HL-60 (cell line): ENCODE results near the gene SETD1B.

ENCODE experiments used
- DNase-seq, 2 experiments: peaks; one replicate each; pipeline ENCODE4 v3.0.0-alpha.2; 2010 to 2020; ENCODE audit warnings: low read depth in 1 of 2, low spot score in 1 of 2
- H3K27ac ChIP-seq: fragments of 250-450 bp; sonication (Bioruptor Pico); replicated peaks from 2 replicates; pipeline ENCODE4 v1.5.1; 2020; ENCODE audit warnings: mild to moderate bottlenecking, moderate library complexity
- H3K27me3 ChIP-seq: fragments of 250-450 bp; sonication (Bioruptor Pico); 2 replicates; pipeline ENCODE4 v1.5.1; 2021; ENCODE audit warnings: mild to moderate bottlenecking, moderate library complexity; ENCODE audit not compliant: insufficient read depth, poor library complexity, severe bottlenecking
- H3K4me3 ChIP-seq: replicated peaks from 2 replicates; pipeline ENCODE4 v1.5.1; 2011; ENCODE audit warnings: mild to moderate bottlenecking, control low read depth, low read length; ENCODE audit not compliant: insufficient read depth
- GABPA ChIP-seq: IDR thresholded peaks from 2 replicates; pipeline ENCODE4 v1.6.1; 2012; ENCODE audit warnings: low read depth
- POLR2AphosphoS5 ChIP-seq: IDR thresholded peaks from 2 replicates; pipeline ENCODE4 v1.6.1; 2012; ENCODE audit warnings: low read depth
- SPI1 ChIP-seq: IDR thresholded peaks from 2 replicates; pipeline ENCODE4 v1.6.1; 2012; ENCODE audit warnings: low read depth, mild to moderate bottlenecking, borderline replicate concordance
- TF ChIP-seq, protein P1 (sequence below): IDR thresholded peaks from one replicate; pipeline ENCODE4 v1.5.1; 2011; ENCODE audit warnings: low read length, control low read depth, inconsistent platforms; ENCODE audit not compliant: insufficient read depth
- TF ChIP-seq, protein P2 (sequence below): IDR thresholded peaks from 2 replicates; pipeline ENCODE4 v1.6.1; 2012; ENCODE audit warnings: low read depth; ENCODE audit not compliant: insufficient replicate concordance

SETD1B gene

DNA sequence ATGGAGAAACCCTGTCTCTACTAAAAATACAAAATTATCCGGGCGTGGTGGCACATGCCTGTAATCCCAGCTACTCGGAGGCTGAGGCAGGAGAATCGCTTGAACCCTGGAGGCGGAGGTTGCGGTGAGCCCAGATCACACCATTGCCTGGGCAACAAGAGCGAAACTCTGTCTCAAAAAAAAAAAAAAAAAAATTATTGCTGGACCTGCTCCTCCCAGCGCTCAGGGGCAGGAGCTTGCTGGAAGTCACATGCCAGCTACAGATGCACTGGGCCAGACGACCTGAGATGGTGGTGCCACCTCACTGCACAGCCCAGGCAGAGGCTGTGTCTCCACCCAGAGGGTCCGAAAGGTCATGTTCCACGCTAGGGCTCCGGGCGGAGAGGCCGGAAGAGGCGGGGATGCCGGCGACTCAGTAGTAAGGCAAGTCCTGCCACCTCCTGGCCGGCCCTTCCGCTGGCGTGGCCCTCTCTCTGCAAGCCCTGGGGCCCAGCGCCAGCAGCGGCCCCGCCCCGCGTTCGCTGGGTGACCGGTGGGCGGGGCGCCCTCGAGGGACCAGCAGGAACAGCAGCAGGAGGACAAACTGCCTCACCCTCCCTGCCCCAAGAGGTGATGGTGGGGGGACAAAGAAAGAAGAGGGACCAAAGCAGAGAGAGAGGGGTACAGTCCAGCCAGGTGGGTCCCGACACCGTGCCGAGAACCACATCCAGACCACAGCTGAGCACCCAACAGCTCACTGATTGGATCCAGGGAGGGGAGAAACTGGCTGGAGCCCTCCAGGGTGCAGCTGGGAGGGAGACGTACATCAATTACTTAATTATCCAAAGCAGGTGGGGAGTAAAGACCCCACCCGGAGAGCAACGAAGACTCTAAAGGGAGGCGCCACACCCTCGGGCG is 6.7 kb upstream of the SETD1B start:
- TF ChIP-seq SPI1: no peak
- TF ChIP-seq, protein P1, sequence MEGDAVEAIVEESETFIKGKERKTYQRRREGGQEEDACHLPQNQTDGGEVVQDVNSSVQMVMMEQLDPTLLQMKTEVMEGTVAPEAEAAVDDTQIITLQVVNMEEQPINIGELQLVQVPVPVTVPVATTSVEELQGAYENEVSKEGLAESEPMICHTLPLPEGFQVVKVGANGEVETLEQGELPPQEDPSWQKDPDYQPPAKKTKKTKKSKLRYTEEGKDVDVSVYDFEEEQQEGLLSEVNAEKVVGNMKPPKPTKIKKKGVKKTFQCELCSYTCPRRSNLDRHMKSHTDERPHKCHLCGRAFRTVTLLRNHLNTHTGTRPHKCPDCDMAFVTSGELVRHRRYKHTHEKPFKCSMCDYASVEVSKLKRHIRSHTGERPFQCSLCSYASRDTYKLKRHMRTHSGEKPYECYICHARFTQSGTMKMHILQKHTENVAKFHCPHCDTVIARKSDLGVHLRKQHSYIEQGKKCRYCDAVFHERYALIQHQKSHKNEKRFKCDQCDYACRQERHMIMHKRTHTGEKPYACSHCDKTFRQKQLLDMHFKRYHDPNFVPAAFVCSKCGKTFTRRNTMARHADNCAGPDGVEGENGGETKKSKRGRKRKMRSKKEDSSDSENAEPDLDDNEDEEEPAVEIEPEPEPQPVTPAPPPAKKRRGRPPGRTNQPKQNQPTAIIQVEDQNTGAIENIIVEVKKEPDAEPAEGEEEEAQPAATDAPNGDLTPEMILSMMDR: no peak
- no peak for TF ChIP-seq GABPA
- TF ChIP-seq, protein P2, sequence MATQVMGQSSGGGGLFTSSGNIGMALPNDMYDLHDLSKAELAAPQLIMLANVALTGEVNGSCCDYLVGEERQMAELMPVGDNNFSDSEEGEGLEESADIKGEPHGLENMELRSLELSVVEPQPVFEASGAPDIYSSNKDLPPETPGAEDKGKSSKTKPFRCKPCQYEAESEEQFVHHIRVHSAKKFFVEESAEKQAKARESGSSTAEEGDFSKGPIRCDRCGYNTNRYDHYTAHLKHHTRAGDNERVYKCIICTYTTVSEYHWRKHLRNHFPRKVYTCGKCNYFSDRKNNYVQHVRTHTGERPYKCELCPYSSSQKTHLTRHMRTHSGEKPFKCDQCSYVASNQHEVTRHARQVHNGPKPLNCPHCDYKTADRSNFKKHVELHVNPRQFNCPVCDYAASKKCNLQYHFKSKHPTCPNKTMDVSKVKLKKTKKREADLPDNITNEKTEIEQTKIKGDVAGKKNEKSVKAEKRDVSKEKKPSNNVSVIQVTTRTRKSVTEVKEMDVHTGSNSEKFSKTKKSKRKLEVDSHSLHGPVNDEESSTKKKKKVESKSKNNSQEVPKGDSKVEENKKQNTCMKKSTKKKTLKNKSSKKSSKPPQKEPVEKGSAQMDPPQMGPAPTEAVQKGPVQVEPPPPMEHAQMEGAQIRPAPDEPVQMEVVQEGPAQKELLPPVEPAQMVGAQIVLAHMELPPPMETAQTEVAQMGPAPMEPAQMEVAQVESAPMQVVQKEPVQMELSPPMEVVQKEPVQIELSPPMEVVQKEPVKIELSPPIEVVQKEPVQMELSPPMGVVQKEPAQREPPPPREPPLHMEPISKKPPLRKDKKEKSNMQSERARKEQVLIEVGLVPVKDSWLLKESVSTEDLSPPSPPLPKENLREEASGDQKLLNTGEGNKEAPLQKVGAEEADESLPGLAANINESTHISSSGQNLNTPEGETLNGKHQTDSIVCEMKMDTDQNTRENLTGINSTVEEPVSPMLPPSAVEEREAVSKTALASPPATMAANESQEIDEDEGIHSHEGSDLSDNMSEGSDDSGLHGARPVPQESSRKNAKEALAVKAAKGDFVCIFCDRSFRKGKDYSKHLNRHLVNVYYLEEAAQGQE: no peak
- TF ChIP-seq POLR2AphosphoS5: no peak
- no peaks in the 10 kb centered on the region for H3K27me3 ChIP-seq
- no peak overlapping the region for H3K4me3 ChIP-seq
- no peak overlapping the region for H3K27ac ChIP-seq
- no peak for DNase-seq

DNA sequence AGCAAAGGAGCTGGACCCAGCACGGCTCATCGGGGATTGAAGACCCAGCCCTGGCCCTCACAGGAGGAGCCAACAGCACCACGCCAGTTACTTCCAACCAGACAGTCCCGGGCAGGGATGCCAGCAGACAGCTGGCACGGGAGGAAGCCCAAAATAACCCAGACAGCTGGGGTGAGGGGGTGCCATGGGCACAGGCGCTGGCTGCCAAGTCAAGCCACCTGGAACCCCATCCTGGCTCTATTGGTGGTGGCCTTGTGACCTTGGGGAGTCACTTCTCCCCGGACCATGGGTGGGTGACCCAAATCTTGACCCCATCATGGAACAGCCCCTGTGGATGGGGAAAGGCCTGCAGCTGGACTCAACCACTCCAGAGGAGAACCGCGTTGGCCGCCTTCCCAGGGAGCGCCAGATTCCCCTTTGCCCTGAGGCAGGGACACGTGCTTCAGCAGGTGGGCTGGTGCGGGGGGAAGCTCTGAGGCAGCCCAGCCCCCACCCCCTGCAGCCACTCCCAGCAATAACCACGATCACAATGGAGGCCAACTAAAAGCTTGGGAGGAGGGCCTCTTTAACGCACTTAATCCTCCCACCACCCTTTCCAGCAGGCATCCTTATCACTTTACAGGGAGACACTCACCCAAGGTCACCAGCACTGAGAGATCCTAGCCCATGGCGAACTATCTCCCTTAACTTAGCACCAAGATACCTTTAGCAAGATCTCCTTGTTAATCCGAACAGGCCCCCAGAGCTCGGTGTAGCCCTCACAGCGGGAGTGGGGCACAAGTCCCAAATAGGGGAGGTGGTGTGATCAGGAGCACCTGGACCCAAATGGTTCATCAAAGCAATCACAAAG is 5.6 kb upstream of the SETD1B start:
- Histone ChIP-seq H3K27ac (no peak overlapping the region), H3K4me3 (no peak overlapping the region), H3K27me3 (no peaks in the 10 kb centered on the region)
- DNase-seq: no peak
- no peak for TF ChIP-seq SPI1

DNA sequence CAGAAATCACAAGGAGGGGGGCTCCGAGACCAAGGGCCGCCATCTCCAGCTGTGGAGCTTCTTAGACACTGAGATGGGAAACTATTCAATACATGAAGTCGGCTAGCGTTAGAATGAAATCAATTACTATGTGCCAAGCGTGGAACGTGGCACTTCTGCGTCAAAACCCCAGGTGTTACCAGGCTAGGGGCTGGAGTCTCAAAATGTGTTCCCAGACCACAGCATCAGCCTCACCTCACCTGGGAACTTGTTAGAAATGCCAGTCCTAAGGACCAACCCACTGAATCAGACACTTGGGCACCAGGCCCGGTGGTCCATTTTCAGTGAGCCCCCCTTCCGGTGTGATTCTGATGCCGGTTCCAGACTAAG is 5.0 kb upstream of the SETD1B start:
- no peak overlapping the region; the same call in 1 of the 2 replicates for H3K27ac ChIP-seq
- no peaks in the 10 kb centered on the region for H3K27me3 ChIP-seq
- no peak overlapping the region for H3K4me3 ChIP-seq
- TF ChIP-seq GABPA: no peak
- TF ChIP-seq, protein P2: no peak
- TF ChIP-seq SPI1: no peak
- no peak for TF ChIP-seq POLR2AphosphoS5
- TF ChIP-seq, protein P1: no peak
- DNase-seq: no peak

DNA sequence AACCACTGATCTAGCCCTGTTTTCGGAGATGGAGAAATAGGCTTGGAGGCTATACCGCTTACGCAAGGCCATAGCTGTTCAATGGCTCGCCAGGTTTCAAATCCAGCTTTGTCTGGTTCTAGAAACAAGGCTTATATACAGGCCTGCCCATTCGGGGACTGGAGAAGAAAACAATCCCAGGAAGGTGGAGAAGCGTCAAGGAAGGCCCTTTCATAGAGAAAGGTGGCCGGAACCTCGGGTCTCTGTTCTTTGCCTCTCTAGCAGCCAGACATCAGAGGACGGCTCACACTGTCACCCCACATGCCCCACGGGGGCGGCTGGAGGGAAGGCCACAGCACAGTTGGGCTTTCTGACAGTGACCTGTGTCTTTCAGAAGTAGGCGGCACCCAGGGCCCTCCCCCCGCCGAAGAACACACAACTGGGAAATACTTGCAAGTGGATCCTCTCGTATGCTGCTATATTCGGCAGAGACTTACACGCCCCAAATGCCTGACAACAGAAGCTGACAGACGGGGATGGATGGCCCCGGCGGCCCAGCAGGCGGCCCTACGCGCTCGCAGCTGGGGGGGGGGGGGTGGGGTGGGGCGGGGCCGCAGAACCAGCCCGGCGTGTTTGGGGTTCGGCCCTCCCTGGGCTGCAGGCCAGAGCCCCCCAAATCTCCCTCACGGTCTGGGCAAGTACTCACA is 4.5 kb upstream of the SETD1B start:
- peak in 1 of 2 experiments; percentile 68 for DNase-seq
- no peak for TF ChIP-seq POLR2AphosphoS5
- TF ChIP-seq, protein P1: no peak
- no peak for TF ChIP-seq GABPA
- TF ChIP-seq, protein P2: no peak
- no peak for TF ChIP-seq SPI1
- H3K27me3 ChIP-seq: no peaks in the 10 kb centered on the region
- peak overlapping the region; percentile 44 for H3K4me3 ChIP-seq
- H3K27ac ChIP-seq: peak overlapping the region; percentile 99
